Activated CD8-positive, alpha-beta T cell treated with anti-CD3 and anti-CD28 coated beads for 36 hours (primary cell): Measurements from ENCODE around the gene NPHP4. TPM values are rescaled to one million over a fixed set of nuclear protein-coding genes. Genes with fewer than 3 reads are reported as not detected.

Experiments
- ATAC-seq: fragments of 200-7000 bp; cut with Tn5 transposase; one replicate; pipeline ENCODE4 v1.10.0; 2021; ENCODE audit warnings: mild to moderate bottlenecking, moderate library complexity
- CTCF ChIA-PET: fragments of 350-600 bp; sonication (Branson Sonifier 250); formaldehyde crosslinking; loops from one replicate; lab custom pipeline; 2021; ENCODE audit warnings: antibody characterized with exemption; lab: Charles Lee
- POLR2A ChIA-PET: fragments of 350-600 bp; sonication (Branson Sonifier 250); formaldehyde crosslinking; loops from one replicate; lab custom pipeline; 2021; ENCODE audit warnings: antibody characterized with exemption; lab: Charles Lee
- DNase-seq: peaks from one replicate; pipeline ENCODE4 v3.0.0-alpha.2; 2020
- H3K27ac Mint-ChIP-seq: one replicate; pipeline ENCODE4 v1.8.0; 2021; ENCODE audit warnings: mild to moderate bottlenecking, mixed read lengths
- H3K27me3 Mint-ChIP-seq: one replicate; pipeline ENCODE4 v1.8.0; 2021; ENCODE audit warnings: mixed read lengths
- H3K36me3 Mint-ChIP-seq: one replicate; pipeline ENCODE4 v1.8.0; 2021; ENCODE audit warnings: low read depth, mixed read lengths
- H3K4me1 Mint-ChIP-seq: one replicate; pipeline ENCODE4 v1.8.0; 2021; ENCODE audit warnings: low read depth, mixed read lengths
- H3K4me3 Mint-ChIP-seq: one replicate; pipeline ENCODE4 v1.8.0; 2021; ENCODE audit warnings: mild to moderate bottlenecking, moderate library complexity, mixed read lengths
- H3K9me3 Mint-ChIP-seq: one replicate; pipeline ENCODE4 v1.8.0; 2021; ENCODE audit warnings: mixed read lengths
- CTCF ChIP-seq: fragments of 200-600 bp; IDR thresholded peaks from one replicate; pipeline ENCODE4 v1.8.0; 2022; ENCODE audit warnings: antibody characterized with exemption, mild to moderate bottlenecking
- intact Hi-C: fragments of 100-400 bp; cut with micrococcal nuclease; formaldehyde crosslinking; loops from one replicate; pipeline ENCODE4 v1.10.0; 2022
- total RNA-seq, 2 experiments: library from RNA; stranded (reverse); gene quantifications; one replicate each; pipeline ENCODE4 v1.2.3, GENCODE V29; 2021

Gene NPHP4
- total RNA-seq: 10 to 100 TPM; 16.5 to 16.8 TPM

- ChIA-PET POLR2A (interaction anchor here (0.9 to 3.9 kb wide), 6 partner anchors 11 to 242 kb away, joined by 3 to 55 read pairs (median 3); no protein-coding TSS in a partner anchor), CTCF (interaction anchor here (0.7 to 1.3 kb wide), 5 partner anchors 9 to 412 kb away, joined by 3 to 4 read pairs (median 3); no protein-coding TSS in a partner anchor)
- no peak for TF ChIP-seq CTCF
- H3K4me3 Mint-ChIP-seq: peak within 1 kb of the TSS; percentile 96
- H3K9me3 Mint-ChIP-seq: no peaks in the 10 kb centered on the region
- peak; percentile 90 for ATAC-seq
- H3K4me1 Mint-ChIP-seq: peaks cover 21% of the 10 kb centered on the region
- no peaks in the 10 kb centered on the region for H3K27me3 Mint-ChIP-seq
- intact Hi-C loops: loop anchor here (5.0 kb wide), 1 partner anchor 35 kb away; no protein-coding TSS in a partner anchor
- peaks cover 5% of the 10 kb centered on the region for H3K36me3 Mint-ChIP-seq
- DNase-seq: peak; percentile 100
- H3K27ac Mint-ChIP-seq: peak within 1 kb of the TSS; percentile 94
These were observed at the start of gene NPHP4 for GRCh38 chr1:5992026-5992813. TSS of gene NPHP4 (minus strand) at chr1:5992425. CDS start at chr1:5986289, 6,136 bp downstream.

- Mint-ChIP-seq H3K4me3 (no peak overlapping the region), H3K4me1 (peaks cover 29% of the 10 kb centered on the region), H3K9me3 (no peaks in the 10 kb centered on the region), H3K27me3 (no peaks in the 10 kb centered on the region), H3K36me3 (peaks cover 51% of the 10 kb centered on the region), H3K27ac (no peak overlapping the region)
- peak; percentile 56 for TF ChIP-seq CTCF
- ATAC-seq (no peak), DNase-seq (peak; percentile 39)
- CTCF ChIA-PET: interaction anchor here (0.6 to 1.2 kb wide), 4 partner anchors 10 to 25 kb away, joined by 3 to 5 read pairs (median 4); no protein-coding TSS in a partner anchor
- POLR2A ChIA-PET: interaction anchor here (0.8 to 6.3 kb wide), 2 partner anchors 9 to 14 kb away, joined by 3 to 24 read pairs; no protein-coding TSS in a partner anchor
- intact Hi-C loops: no loop called here
These were observed 49.3 kb upstream of the NPHP4 start for GRCh38 chr1:6041432-6042062.

GRCh38 chr1:6040861-6041415 lies 48.7 kb upstream of the NPHP4 start:
- Mint-ChIP-seq H3K27ac (no peak overlapping the region), H3K36me3 (peaks cover 49% of the 10 kb centered on the region), H3K27me3 (no peaks in the 10 kb centered on the region), H3K9me3 (no peaks in the 10 kb centered on the region), H3K4me1 (peaks cover 33% of the 10 kb centered on the region), H3K4me3 (no peak overlapping the region)
- no peak for TF ChIP-seq CTCF
- intact Hi-C loops: no loop called here
- ChIA-PET POLR2A (interaction anchor here (6.3 kb wide), 1 partner anchor 13 kb away, joined by 24 read pairs; no protein-coding TSS in a partner anchor), CTCF (no interaction called here)
- DNase-seq (no peak), ATAC-seq (no peak)

GRCh38 chr1:6040444-6040843 lies 48.2 kb upstream of the NPHP4 start:
- no peak for TF ChIP-seq CTCF
- Mint-ChIP-seq H3K4me1 (peaks cover 37% of the 10 kb centered on the region), H3K4me3 (no peak overlapping the region), H3K27ac (no peak overlapping the region), H3K27me3 (no peaks in the 10 kb centered on the region), H3K9me3 (no peaks in the 10 kb centered on the region), H3K36me3 (peaks cover 51% of the 10 kb centered on the region)
- ChIA-PET CTCF (no interaction called here), POLR2A (interaction anchor here (0.5 to 6.3 kb wide), 2 partner anchors 12 to 85 kb away, joined by 5 to 24 read pairs; no protein-coding TSS in a partner anchor)
- intact Hi-C loops: no loop called here
- DNase-seq (no peak), ATAC-seq (no peak)
